HG03571 (cell line): Measurements from ENCODE around the gene BCORL1.

Source experiments
- ATAC-seq: cut with Tn5 transposase; IDR thresholded peaks from one replicate; pipeline ENCODE4 v1.9.1; 2021; ENCODE audit not compliant: unreplicated experiment

Gene BCORL1

DNA sequence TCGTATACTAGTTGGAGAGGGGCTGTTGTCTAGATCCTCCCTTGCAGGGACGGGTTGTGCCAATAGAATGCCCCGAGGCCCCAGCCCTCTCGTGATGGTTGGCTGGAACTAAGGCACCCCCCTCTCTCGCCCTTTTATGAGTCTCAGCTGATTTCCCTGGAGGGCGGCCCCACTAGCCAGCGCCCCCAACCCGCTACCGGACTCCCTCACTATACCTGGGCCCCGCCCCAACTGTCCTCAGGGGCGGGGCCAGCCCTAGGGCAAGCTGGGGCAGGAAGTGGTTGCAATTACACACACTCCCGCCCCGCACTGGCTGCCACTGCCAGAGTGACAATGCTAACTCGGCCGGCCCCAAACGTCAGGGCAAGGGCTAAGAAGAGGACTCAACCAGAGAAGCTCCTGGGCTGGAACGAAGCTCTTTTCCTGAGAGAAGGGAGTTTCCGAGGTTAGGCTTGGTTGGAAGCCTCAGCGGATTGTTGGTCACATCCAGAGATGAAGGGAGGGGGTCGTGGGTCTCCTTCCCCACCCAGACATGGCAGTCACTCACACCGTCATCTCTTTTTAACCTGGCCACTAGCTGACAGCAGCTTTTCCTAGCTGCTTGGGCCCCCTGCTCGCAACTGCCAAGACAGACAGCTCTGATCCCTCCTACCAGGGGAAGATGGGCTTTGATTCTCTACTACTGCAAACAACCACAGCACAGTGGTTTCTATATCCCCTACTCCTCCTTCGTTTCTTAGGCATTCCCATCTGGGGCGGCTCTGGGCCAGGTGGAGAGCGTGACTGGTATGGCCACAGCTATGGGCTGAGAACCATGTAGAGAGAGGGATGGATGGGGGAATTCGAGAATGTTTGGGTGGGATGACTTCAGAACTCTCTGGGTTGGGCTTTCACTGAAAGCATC, 21.0 kb upstream of the BCORL1 start:
- peak; percentile 79 for ATAC-seq

DNA sequence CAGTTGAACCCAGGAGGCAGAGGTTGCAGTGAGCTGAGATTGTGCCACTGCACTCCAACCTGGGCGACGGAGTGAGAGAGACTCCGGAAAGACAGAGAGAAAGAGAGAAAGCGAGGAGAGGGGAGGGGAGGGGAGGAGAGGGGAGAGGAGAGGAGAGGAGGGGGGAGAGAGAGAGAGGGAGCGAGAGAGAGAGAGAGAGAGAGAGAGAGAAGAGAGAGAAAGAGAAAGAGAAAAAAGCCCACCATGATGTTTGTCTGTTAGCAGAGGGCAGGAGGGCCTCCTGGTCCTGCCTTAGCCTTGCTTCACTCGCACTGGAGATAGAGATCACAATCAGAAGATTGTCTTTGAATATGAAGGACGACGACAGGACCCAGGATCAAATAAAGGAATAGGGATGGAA, 18.7 kb upstream of the BCORL1 start:
- no peak for ATAC-seq

DNA sequence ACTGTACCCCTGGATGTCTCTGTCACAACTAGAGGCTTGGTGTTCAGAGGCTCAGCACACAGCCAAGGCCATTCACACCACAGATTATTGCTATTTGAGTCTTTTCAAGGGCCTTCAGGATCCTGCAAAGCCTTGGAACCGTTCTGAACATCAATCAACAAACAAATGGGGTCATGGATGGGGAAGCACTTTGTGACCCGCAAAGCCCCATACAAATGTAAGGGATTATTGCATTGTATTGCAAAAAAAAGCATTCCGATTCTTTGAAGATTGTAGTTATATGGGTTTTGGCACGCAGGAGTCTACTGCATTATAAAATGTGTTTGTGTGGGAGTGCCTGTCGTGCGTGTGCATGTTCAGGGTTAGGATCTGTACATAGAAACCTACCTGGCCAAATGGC, 17.3 kb upstream of the BCORL1 start:
- ATAC-seq, result no peak

DNA sequence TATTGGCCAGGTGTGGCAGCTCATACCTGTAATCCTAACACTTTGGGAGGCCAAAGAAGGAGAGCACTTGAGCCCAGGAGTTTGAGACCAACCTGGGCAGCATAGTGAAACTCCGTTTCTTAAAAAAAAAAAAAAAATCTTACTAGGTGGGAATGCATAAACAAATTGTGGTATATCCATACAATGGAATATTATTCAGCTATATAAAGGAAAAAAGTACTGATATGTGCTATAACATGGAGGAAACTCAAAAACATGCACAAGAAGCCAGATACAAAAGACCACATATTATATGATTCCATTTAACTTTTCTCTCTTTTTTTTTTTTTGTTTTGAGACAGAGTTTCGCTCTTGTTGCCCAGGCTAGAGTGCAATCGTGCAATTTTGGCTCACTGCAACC, 13.5 kb upstream of the BCORL1 start:
- ATAC-seq, result no peak

DNA sequence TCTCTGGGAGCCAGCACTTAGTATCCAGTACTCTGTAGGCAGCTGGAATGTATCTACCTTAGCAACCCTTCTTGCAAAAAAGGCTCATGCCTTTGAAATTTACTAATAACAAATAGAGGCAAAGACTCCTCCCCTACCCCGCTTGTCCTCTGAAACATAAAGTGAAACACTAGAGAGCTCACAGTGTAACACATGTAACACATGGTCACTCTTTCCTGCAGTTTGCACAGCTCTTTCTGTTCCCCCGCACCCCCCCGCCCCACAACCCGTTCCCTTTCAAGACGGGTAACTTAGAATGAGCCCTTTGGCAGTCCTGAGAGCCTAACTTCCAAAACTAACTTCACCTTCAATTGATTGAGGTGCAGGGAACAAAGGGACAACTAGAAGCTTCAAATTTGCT, 6.0 kb upstream of the BCORL1 start:
- ATAC-seq, result no peak

DNA sequence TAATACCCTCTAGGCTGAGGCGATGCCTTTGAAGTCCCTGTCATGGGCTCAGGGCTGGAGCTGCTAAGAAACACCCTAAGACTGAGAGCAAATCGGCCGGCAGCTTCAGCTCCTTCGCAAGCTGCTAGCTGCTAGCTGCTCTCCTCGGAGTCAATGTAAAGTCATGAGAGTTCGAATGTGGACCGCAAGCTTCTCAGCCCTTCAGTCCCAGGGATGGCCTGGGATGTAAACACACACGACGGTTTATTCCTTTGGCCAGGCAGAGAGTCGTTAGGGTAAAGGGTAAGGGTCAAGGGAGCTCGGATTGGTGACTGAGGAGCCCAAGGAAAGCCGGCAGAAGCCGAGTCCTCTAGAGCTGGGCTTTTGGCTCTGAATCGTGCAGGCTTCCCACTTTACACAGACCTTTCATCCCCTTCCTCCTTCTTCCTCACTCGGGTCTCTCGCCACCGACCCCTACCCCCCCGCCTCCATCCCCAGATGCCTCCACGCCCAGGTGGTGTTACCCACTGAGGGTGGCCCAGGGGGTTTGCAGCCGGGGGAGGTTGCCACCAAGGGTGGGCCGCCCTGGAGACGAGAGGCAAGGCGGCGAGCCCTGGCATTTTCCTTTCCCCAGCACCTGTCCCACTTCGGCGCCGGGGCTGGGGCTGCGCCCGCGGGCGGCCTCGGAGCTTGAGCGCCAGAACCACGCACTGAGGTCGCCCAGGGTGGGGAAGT, 3.1 kb upstream of the BCORL1 start:
- ATAC-seq, result no peak

DNA sequence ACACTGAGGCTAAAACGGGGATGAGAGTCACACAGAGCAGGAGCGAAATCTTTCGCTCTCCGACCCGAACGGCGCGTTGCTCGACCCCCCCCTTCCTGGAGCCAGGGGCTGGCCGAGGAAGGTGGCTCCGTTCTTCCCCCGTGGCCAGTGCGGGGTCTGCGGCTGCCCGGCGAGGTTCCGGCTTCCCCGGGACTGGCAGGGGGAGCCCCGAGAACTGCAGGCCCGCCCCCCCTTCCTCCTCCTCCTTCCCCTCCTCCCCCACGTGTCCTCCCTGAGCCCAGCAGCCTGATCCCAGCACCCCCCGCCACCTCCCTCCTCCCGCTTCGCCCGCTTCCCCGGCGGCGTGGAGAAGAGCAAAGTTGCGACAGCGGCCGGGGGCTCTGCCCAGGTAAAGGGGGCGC, 2.4 kb upstream of the BCORL1 start:
- no peak for ATAC-seq

DNA sequence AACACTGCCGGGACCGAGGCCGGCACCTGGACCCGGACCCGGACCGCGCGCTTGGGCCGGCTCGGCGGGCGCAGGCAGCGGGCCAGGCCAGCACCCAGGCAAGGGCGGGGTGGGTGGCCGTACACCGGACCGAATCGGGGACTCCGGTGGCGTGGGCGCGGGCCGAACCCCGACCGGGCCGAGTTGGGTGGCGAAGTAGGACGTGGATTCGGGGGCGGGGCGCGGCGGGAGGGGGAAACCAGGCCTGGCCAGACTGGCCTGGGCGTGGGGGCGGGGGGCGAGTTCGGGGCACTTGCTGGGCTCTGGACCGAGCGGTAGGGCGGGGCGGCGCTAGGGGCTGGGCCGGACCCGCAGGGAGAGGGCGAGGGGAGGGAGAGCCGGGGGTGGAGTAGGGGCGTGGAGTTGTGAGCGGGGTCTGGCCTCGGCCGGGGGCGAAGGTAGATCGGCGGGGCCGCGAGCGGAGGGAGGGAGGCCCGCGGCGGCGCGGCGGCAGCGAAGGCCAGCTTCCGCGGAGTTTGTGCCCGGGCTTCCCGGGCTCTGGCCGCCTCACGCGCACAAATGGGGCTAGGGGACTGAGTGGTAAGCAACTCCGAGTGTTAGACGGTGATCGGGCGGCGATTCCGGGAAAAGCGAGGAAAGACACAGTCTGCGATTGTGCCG, 1.8 kb upstream of the BCORL1 start:
- no peak for ATAC-seq

DNA sequence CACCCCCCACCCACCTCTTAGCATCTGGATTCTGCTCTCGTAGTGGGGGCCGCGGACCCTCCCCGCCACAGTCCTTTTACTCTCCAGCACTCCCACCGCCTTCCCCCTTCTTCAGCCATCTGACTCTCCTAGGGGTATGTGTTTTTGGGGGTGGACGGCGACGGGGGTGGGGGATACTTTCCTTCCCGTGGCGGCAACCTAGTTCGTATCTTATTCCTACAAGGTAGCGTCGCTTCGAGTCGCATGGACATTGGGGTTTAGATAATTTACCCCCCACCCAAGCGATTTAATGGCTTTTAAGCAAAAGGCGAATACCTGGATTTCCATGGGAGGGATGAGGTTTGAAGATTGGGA, 1.3 kb upstream of the BCORL1 start:
- ATAC-seq, result no peak

DNA sequence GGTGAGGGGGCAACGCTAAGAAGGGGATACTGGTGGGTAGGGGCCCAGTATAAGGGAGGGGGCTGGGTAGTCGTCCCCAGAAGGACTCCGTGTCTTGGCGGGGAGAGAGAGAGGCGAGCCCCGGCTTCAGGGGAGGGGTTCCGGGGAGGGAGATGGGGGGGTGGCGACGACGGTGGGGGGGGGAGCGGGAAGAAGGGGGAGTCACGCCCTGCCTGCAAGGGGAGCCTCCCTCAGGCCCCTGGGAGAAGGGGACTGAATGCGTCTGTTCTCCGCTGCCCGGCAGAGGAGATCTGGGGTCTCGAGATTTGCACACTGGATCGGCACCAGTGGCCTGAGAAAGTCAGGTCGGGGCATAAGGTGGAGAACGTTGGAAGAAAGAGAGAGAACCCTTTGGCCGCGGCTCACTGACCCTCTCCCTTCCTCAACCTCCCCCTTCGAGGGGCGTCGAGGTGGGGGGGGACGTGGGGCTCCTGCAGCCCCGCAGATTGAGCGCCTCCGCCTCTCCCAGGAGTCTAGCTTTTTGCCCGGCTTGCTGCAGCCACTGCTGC, 609 bp upstream of the BCORL1 start:
- ATAC-seq, result no peak

DNA sequence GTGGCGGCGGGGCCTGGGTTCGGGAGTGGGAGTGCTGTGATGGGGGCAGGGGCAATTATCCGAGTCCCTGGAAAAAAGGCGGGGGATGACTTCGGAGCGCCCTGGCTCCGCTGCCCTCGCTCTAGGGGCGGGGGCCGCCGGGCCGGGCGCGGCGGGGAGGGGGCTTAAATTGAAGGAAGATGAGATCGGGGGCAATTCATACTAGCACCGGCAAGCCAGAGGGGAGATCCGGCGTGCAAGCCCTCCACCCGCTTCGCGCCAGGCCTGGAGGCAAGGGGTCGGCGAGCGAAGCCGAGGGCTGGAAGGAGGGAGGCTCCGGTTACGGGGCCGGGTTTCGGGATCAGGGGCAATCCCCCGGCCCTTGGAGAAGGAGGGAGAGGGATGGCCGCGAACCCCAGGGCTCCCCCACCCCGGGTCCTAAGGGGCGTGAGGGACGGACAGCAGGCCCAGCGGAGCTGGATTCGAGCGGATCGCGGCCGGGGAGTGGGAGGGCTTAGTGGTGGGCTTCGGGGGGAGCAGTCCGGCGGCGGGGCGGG, 1.2 kb downstream of the BCORL1 start:
- no peak for ATAC-seq

DNA sequence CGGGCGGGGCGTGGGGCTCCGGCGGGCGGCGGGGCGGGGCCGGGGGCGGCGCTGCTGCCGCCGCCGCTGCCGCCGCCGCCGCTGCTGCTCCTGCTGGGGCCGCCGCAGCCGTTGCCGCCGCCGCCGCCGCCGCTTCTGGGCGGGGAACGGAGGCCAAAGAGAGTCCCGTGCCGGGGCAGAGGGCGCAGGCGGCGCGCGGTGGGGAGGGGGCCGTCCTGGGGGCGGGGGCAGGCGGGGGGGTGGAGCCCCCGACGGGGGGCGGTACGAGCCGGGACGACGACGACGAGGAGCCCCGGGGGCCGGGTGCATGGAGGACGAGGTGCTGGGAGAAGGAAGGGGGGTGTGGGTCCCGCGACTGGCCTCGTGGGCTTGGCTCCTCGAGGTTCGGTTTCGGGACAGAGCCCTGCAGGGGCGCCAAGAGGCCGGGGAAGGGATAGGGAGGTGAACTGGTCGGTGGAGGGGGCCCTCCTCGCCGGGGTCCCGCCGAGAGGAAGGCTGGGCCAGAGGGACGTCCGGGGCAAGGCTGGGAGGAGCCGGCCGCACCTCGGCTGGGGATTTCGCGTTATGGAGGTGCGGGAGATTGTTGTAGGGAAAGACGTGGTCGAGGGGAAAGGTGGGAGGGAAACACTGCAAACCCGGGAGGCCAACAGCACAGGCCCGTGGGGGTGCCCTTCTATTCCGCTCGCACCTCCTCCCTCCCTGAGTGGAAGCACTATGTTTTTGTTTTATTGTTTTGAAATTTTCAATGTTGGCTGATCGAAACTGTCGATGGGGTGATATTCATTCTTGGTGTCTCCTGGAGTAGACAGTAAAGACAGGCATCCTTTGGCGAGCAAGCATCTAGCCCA, 1.9 kb downstream of the BCORL1 start:
- ATAC-seq, result no peak

DNA sequence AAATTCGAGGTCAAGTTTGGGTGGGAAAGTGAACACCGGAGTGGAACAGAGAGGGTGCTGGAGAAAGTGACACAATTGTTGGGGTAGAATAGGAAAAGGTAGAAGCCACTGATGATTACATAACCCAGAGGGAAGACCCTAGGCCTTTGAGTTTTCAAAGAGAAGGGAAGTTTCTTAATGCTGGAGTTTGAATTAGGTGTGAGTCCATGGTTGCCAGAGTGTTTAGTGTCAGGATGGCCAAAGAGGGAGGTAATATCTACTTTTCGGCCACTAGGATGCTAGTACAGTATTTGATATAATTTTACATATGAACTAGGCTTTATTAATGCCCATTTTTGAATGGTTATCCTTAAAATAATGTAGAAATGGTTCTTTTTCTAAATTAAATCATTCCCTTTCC, 5.4 kb downstream of the BCORL1 start:
- no peak for ATAC-seq

DNA sequence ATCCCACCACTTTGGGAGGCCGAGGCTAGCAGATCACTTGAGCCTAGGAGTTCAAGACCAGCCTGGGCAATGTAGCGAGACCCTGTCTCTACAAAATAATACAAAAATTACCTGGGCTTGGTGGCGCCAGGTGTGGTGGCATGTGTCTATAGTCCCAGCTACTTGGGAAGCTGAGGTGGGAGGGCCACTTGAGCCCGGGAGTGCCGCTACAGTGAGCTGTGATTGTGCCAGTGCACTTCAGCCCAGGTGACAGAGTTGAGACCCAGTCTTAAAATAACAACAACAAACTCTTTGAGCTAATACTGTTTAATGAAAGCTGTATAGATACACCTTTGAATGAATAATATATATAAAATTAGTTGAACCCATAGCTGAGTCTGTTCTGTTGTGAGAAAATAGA, 9.7 kb downstream of the BCORL1 start:
- no peak for ATAC-seq

DNA sequence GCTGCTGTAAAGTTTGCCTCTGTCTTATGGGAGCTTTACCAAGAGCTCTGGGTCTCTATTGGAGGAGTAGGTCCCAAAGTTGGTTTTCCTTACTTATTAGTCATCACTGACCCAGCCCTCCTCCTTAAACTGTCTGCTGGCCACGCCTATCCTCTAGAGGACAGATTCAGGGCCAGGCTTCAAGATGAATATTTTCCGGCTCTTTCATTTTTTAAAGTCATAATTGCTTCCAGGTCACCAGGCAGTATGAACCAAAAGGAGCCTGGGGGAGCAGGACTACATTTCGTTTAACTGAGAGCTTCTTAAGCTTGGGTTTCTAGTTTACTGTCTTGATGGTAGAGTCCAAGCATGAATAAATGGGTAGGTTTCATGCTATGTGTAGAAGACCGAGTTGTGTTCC, 13.7 kb downstream of the BCORL1 start:
- ATAC-seq, result no peak

DNA sequence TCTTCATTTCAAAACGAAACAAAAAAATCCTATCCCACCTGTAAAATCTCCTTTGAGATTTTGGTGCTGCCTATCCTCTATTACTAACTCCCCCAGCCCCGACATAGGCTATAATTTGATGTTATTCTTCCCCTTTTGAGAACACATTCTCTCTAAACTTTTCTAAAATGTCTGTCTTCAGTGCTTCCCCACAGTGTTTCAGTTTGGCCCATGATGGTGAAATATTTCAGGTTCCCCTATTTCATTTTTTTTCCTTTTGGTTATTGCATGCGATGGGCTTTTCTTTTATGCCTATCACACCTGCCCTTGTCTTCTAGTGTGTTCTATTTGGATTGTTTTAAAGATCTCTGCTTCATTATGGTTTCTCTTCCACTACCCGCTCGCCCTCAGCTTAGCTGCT, 14.7 kb downstream of the BCORL1 start:
- no peak for ATAC-seq

DNA sequence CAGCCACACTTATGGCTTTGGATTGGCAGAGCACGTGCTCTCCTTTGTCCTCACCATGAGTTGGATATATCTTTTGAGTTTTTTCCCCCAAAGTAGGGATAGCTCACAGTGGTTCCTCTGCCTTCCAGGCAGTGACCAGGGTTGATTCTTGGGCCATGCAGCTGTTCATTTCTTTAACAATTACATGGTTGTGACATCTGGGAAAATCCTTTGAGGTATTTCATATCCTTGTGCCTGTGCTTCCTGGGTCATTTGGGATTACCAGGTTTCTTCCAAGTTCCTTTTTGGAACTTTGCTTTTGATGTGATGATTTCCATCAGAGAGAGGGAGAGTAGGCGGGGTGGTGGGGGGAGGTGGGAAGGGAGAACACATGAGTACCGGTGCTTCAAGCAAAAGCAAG, 15.6 kb downstream of the BCORL1 start:
- ATAC-seq, result no peak

DNA sequence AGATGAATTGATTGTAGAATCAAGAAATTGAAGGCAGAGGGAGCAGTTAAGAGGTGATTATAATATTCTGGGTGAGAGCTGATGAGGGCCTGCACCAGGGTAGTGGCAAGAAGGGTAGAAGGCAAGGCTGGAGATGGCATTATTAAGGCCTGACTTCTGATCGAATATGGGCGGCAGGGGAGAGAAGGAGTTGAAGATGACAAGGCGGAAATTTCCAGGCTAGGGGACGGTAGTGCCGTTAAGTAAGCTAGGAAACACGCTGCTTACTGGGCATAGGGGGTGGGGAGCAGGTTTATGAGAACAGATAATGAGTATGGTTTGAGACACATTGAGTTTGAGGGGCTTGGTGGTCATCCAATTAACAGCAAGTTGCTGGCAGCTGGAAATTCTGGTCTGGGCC, 19.5 kb downstream of the BCORL1 start:
- ATAC-seq, result no peak

DNA sequence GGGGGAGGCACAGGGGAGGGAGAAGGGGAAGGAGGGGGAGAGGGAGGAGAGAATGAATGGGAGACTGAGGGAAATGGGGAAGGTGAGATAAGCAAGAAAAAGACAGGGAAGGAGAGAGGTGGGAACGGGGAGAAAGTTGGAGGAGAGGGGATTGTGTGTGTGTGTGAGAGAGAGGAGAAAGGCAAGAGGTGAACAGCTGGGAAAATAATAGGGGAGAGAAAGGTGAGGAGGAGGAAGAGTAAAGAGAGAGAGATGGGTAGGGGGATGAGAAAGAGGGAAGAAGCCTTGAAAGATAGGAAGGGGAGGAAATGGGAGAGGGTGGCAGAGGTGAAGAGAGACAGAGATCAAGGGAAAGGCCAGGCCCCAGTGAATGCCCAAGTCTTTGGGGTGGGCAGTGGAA, 20.1 kb downstream of the BCORL1 start:
- ATAC-seq, result no peak

DNA sequence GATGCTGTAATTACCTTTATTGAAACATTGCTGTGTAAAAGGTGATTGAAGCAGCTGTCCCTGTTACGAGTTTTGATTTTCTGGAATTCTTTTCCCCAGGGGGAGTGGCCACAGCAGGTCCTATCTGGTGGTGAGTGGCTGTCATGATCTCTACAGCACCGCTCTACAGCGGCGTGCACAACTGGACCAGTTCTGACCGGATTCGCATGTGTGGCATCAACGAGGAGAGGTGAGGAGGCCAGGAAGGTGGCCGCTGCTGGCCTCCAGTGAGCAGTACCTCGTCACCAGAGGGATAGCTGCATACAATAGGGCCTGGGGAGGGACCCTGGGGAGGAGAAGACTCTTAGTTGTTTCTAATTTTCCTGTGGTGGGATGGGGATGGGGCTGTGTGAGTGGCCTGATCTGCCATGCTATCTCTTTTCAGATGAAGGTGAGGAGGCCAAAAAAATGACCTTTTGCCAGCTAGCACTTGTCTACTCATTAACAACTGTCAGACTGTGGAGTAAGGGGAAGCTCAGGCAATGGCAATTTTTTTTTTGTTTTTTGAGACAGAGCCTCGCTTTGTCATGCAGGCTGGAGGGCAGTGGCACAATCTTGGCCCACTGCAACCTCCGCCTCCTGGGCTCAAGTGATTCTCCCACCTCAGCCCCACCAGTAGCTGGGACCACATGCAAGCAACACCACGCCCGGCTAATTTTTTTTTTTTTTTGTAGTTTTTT, 22.8 kb downstream of the BCORL1 start:
- no peak for ATAC-seq
